Psoas muscle (tissue), 8 donors: ENCODE results near the gene SHROOM3. TPM values are rescaled to one million over a fixed set of nuclear protein-coding genes. Genes with fewer than 3 reads are reported as not detected.

Experiments used
- ATAC-seq, 4 donors: fragments of 200-7000 bp; cut with Tn5 transposase; one replicate each; pipeline ENCODE4 v1.9.1; 2020; ENCODE audit warnings: moderate library complexity in 3 of 4, mild to moderate bottlenecking in 2 of 4
- DNase-seq, 2 donors: peaks; one replicate each; pipeline ENCODE4 v3.0.0-alpha.2; 2020
- H3K27ac ChIP-seq: fragments of 200-600 bp; one replicate; pipeline ENCODE4 v1.8.0; 2022
- H3K27me3 ChIP-seq, 3 donors: fragments of 200-600 bp in 1 of 3; one replicate each; pipeline versions ENCODE4 v1.6.1 to v1.8.0; 2013 to 2022; ENCODE audit warnings: low read length in 2 of 3, mild to moderate bottlenecking in 2 of 3, moderate library complexity in 1 of 3; ENCODE audit not compliant: insufficient read depth in 3 of 3
- H3K36me3 ChIP-seq, 2 donors: fragments of 200-600 bp in 1 of 2; one replicate each; pipeline versions ENCODE4 v1.6.1 to v1.8.0; 2013 to 2022; ENCODE audit warnings: low read depth in 1 of 2, mild to moderate bottlenecking in 1 of 2, moderate library complexity in 1 of 2; ENCODE audit not compliant: insufficient read depth in 1 of 2
- H3K4me1 ChIP-seq: fragments of 200-600 bp; one replicate; pipeline ENCODE4 v1.8.0; 2022
- H3K4me3 ChIP-seq: fragments of 200-600 bp; one replicate; pipeline ENCODE4 v1.8.0; 2022; ENCODE audit warnings: mild to moderate bottlenecking
- H3K9me3 ChIP-seq: fragments of 200-600 bp; one replicate; pipeline ENCODE4 v1.8.0; 2022
- WGBS, 3 donors: extraction: QIAGEN DNeasy Blood & Tissue Kit; methylation state at CpG; one replicate each; pipeline versions ENCODE4 v1.1.6 to v1.1.7; 2013; 5-methylcytosine and 5-hydroxymethylcytosine counted together
- intact Hi-C, 2 donors: fragments of 100-400 bp; cut with DNase I; formaldehyde crosslinking; loops; one replicate each; pipeline versions ENCODE4 v1.11.0 to v1.14.2; 2022
- polyA plus RNA-seq, 3 donors: library from polyadenylated mRNA; stranded (reverse); fragments of 200-250 nt; gene quantifications; one replicate each; pipeline ENCODE4 v1.2.3, GENCODE V29; 2013
- total RNA-seq, 4 donors: library from RNA; stranded (reverse); fragmentation: NEBNext Ultra II Directional in 2 of 4; extraction: Animal tissue kit (Norgen Biotek cat#: 25700) in 2 of 4; gene quantifications; one replicate each; pipeline versions ENCODE4 v1.2.1 to v1.2.4, GENCODE V29; 2021 to 2023
- TF ChIP-seq, protein P1 (sequence below): fragments of 200-600 bp; IDR thresholded peaks from one replicate; pipeline ENCODE4 v1.8.0; 2022; ENCODE audit warnings: antibody characterized with exemption
- donor health status: healthy with polysubstance abuse.
- donor health status: DM: no; HTN: no; CAD: no; lungs with moderate emphysema.
- donor health status: Bipolar disorder and iron deficiency.
- donor health status: healthy.
- donor health status: DM: yes; HTN: yes; CAD: no.
- donor health status: DM: no; HTN: no; CAD: no.
- donor health status: DM: no; HTN: no; CAD: no.
- donor health status: DM: yes; HTN: yes; CAD: no.

SHROOM3 gene
- total and polyA plus RNA-seq, 7 donors: 0.01 to 0.79 (median 0.06) TPM

DNA sequence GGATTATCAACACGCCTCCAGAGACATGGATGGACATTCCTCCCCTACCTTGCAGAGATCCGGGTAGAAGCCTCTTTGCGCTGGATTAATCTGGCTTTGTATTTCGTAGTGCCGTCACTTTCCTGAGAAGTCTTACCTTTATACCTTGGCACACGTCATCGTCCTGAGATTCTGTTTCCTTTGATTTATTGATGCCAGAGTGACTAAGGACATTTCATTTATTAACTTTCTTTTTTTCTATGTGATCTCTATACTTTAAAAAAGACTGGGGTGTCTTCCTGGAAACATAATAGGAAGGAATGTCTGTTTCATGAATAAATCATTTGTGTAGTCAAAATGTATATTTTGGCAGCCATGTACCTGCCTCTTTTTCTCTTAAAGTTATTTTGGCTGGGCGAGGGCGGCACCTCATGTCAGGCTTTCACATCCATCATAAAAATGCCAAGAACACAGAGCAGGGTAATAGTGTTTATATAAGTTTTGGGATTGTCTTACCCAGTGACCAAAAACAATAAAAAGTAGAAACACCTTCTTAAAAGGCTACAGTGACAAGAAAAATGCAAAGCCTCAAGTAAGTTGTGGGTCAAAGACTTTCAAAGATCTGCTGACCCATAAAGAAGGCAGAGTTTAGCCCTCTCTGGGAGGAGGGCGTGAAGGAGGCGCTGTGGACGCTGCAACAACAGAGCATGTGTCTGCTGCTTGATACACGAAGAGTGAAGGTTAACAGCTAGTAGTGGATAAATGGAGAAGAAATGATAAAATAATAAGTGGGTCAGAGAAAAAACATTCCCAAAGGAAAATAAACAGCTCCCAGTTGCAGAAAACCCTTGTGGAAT, 124.4 kb downstream of the SHROOM3 start:
- no peak for DNase-seq
- H3K4me1 ChIP-seq: peaks cover 26% of the 10 kb centered on the region
- no peak for ATAC-seq
- no peak overlapping the region for H3K27ac ChIP-seq
- H3K4me3 ChIP-seq: no peak overlapping the region
- intact Hi-C loops: no loop called here
- H3K9me3 ChIP-seq: no peaks in the 10 kb centered on the region
- 67 to 80% (median 72%) methylated on average over 13 of the region's 13 CpGs for WGBS, 3 donors
- H3K27me3 ChIP-seq: no peaks in the 10 kb centered on the region
- TF ChIP-seq, protein P1, sequence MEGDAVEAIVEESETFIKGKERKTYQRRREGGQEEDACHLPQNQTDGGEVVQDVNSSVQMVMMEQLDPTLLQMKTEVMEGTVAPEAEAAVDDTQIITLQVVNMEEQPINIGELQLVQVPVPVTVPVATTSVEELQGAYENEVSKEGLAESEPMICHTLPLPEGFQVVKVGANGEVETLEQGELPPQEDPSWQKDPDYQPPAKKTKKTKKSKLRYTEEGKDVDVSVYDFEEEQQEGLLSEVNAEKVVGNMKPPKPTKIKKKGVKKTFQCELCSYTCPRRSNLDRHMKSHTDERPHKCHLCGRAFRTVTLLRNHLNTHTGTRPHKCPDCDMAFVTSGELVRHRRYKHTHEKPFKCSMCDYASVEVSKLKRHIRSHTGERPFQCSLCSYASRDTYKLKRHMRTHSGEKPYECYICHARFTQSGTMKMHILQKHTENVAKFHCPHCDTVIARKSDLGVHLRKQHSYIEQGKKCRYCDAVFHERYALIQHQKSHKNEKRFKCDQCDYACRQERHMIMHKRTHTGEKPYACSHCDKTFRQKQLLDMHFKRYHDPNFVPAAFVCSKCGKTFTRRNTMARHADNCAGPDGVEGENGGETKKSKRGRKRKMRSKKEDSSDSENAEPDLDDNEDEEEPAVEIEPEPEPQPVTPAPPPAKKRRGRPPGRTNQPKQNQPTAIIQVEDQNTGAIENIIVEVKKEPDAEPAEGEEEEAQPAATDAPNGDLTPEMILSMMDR: no peak
- no peaks in the 10 kb centered on the region for H3K36me3 ChIP-seq

DNA sequence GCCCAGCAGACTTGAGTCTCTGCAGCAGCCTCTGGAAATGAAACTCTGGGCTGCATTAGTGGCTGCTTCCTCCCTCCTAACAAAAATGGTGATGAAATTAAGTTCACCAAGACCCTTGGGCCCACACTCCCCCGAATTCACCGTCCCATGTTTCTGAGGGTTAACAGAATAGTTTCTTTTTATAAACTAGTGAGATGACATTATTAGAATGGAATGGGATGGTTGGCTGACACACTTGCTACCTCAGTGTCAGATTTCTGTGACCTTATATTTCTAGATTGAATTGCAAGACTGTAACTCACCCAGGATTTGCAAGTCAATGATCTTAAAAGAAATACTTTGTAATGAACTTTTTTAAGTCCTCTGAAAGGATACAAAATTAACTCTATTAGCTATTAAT, 127.1 kb downstream of the SHROOM3 start:
- Histone ChIP-seq H3K9me3 (no peaks in the 10 kb centered on the region), H3K4me3 (peak overlapping the region; percentile 22), H3K36me3 (no peaks in the 10 kb centered on the region), H3K27me3 (no peaks in the 10 kb centered on the region), H3K4me1 (peaks cover 27% of the 10 kb centered on the region), H3K27ac (peak overlapping the region; percentile 19)
- intact Hi-C loops: no loop called here
- DNase-seq (no peak), ATAC-seq (peak; percentile 73 to 87 (median 84))
- TF ChIP-seq, protein P1: no peak
- WGBS, 3 donors: 4 to 15% (median 4%) methylated on average over 2 of the region's 2 CpGs

DNA sequence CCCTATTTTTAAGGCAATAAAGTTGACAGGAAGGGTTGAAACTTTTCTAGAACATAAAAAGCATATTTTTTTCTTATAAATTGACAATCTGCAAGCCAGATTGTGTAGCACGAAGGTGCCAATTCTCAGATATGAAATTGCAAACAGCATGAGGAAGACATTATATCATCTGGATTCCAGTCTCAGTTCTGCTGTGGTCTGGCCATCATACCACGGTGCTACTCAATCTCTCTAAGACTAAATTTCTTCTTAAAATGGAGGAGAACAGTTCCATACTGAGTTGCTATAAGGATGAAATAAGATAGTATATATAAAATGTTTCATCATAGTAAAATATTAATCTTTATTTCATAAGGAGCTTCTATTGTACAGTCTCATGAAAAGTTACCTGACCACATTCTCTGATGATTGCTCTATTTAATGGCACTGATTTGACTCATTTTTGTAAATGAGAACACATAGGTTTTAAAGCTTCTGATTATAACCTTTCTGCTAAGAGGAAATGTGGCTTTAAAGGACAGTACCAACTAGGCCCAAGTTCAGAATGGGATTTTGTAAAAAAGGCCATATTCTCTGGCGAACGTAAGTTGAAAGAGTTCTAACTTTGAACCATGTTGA, 127.9 kb downstream of the SHROOM3 start:
- intact Hi-C loops: no loop called here
- Histone ChIP-seq H3K36me3 (no peaks in the 10 kb centered on the region), H3K9me3 (no peaks in the 10 kb centered on the region), H3K27ac (peak overlapping the region; percentile 21), H3K4me3 (no peak overlapping the region), H3K4me1 (peaks cover 27% of the 10 kb centered on the region), H3K27me3 (no peaks in the 10 kb centered on the region)
- 50 to 74% (median 53%) methylated on average over 4 of the region's 4 CpGs for WGBS, 3 donors
- TF ChIP-seq, protein P1: no peak
- DNase-seq (no peak), ATAC-seq (peak in 1 of 4 donors; percentile 37)

DNA sequence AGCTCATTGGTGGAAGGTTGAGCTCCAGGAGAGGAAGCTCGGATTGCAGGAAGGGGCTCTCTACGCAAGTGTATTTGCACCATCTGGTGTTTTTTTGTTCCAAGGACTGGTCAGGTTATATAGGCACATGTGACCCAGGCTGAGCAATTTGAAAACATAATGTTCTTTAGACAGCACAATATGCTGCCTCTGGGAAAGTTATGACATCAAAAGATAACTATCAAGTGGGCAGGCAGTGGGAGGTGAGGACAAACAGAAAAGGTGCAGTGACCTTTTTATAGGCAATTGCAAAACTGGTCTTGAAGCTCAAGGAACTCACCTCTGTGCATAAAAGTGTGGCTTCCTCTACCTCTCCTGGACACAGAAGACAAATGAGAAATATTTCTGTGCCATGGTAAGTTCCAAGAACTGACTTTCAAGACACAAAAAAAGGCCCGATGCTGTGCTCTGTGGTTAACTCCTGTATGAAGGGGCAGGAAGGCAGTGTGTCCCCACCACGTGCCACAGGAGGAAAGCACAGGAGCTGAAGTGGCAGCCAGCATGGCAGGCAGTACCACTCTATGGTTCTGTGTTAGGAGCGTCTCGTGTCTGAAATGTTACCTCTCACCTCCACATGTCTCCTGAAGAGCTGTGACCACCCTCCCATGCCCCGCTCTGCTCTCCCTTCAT, 128.6 kb downstream of the SHROOM3 start:
- intact Hi-C loops: no loop called here
- Histone ChIP-seq H3K36me3 (no peaks in the 10 kb centered on the region), H3K9me3 (no peaks in the 10 kb centered on the region), H3K27ac (peak overlapping the region; percentile 9), H3K4me1 (peaks cover 27% of the 10 kb centered on the region), H3K4me3 (no peak overlapping the region), H3K27me3 (no peaks in the 10 kb centered on the region)
- DNase-seq (no peak), ATAC-seq (peak in 3 of 4 donors; percentile 67 to 78 (median 68))
- TF ChIP-seq, protein P1: no peak
- 76 to 87% (median 85%) methylated on average over 7 of the region's 7 CpGs for WGBS, 3 donors
